Activated CD4-positive, CD25-positive, alpha-beta regulatory T cell (primary cell): Measurements from ENCODE around the gene LMAN2L.
"Not testable (repeated sequence)": the region's sequence is repeated elsewhere in the genome, so short reads cannot be mapped to it uniquely, and the experiment has no call there.

ENCODE experiments used
- DNase-seq, 4 experiments: peaks; one replicate each; lab custom pipeline; 2025; lab: John Stamatoyannopoulos, UW

LMAN2L gene

DNA sequence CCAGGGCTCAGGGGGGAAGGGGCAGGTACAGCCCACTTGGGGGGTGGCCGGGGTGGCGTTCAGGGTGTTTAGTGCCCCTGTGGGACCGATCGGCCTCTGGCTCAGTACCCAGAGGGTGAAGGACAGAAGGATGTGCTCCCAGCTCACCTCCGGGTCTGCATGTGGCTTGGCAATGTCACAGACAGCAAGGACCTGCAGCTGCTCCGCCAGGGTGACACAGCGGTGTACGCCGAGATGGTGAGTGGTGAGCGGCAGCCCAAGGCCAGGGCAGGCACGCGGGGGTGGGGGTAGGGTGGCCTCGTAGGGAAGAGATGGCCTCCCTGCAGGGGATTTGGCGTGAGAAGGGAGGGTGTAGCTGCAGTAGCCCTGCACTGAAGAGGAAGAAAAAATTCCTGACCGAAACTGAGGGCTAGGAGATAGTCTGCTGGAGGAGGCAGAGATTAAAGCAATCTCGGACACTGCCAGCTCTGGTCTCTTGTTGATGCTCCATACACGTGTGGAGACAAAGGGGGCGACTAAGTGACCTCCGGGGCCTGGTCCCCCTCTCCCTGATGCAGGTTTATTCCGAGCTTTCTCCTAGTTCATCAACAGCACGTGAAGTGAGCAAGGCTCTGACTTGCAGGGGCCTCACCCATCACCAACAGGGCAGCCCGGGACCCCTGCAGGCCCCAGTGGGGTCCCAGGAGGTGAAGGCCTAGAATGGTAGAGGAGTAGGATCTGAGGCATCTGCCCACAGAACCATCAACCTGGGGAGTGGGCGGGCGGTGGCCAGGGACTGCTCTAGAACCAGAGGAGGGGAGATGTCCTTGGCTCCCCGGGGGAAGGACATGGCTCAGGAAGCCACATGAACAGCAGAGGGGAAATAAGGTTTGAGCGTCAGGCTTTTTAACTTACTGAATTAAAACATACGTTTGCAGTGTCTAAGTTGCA is 51.9 kb downstream of the LMAN2L start:
- no peak for DNase-seq

DNA sequence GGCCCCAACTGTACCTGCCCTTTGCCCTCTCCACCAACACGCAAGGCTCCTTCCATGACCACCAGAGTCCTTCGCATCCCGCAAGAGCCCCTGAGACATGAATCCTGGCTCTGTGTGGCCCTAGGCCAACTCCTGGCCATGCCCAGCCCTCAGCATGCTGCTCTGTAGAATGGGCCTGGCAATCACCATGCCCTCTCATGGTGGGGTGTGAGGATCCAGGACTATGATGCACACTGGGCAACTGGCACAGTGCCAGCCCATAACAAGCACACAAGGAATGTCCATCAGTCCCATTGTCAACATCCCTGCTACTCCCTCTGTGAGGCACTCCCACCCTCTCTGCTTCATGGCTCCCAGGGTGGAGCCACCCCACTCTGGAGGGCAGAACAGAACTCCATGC is 52.6 kb downstream of the LMAN2L start:
- no peak for DNase-seq

DNA sequence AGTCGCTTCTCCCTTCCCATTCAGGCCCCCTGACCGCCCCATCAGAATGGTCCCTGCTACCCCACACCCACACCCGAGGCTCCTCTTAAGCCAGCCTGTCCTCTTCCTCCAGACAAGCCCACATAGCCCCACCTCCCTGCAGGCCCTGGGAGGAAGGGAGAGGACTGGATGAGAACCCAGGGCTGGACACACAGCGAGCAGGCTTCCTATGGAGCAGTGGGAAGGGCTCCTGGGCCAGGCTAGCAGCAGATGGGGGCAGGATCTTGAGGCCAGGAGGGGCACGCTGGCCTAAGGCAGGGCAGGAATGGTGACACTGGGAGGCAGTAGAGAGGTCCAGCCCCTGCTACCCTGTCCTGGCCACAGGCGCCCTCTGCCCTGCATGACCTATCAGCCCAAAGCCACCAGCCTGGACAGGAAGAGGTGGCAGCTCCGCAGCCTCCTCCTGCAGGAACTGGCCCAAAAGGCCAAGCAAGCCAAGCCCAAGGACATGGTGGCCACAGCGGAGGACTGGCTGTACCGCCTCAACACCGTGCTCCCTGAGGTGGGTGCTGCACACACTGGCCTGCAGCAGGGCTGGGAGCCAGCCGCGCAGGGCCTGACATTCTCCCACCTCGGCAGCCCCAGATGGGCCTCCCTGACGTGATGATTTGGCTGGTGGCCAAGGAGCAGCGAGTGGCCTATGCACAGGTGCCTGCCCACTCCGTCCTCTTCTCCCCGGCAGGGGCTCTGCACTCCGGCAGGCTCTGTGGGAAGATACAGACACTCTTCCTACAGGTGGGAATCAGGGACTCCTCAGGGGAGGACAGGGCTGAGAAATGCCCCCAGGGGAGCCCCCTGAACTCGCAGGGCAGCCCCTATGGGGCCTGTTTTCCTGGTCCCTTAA is 54.0 kb downstream of the LMAN2L start:
- DNase-seq, result no peak

DNA sequence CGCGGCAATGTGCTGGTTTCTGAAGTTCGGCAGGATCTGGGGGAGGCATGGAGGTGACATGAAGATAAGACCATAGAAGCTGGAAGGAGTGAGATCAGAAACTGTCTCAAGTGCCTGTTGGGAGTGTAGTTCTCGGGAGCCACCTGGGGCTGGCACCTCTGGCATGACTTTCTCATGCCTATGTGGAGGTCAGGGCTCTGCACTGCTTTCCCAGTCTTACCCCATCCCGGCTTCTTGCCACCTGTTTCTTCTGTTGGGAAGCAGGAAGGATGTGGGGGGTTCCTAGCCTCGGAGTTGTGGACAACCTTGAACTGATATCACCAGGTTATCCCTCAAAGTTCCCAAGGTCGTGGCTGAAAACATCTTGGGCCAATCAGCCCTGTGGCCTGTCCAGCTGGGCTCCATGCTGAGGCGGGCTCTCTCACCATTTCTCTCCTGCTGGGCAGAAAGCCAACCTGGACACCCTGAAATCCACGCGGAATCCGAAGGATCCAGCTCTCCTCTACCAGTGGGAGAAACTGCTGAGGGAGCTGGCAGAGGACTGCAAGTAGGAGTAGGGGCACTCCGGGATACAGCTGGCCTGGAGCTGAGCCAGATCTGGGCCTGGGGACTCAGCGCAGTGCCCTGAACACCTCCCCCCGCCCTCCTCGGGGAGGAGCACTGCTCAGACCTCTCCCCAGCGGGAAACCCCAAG is 54.8 kb downstream of the LMAN2L start:
- DNase-seq, result no peak

DNA sequence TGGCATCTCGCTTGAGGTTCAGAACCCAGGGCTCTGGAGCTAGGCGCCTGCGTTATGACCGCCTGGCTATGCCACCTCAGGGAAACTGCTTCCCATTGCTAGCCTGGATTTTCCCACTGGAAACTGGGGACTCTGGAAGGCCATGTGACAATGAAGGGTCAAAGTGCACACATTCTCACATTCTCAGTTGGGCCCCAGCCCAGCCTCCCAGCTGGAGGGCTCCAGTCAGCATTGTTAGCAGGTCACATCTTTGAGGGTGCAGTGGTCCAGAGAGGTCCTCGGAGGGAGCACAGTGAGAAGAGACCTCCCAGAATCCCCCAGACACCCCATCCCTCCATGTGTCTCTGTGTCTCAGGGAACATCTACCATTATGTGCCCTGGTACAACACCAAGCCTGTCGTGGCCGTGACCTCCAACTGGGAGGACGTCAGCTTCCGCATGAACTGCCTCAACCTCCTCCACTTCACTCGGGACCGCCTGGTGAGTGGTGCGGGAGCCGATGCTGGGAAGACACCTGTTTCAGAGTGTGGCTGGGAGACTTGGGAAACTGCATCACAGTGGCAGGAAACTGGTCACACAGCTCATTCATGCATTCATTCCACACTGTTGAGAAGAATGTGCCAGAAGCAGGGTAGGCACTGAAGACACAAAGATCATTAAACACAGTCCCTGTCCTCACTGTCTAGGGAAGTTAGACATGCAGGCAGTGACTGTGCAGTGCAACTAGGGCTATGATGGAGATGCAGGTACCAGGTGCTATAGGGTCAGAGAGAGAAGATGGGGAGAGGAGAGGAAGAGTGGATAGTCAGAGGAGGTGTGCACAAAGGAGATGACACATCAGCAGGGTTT is 55.7 kb downstream of the LMAN2L start:
- DNase-seq, result no peak

DNA sequence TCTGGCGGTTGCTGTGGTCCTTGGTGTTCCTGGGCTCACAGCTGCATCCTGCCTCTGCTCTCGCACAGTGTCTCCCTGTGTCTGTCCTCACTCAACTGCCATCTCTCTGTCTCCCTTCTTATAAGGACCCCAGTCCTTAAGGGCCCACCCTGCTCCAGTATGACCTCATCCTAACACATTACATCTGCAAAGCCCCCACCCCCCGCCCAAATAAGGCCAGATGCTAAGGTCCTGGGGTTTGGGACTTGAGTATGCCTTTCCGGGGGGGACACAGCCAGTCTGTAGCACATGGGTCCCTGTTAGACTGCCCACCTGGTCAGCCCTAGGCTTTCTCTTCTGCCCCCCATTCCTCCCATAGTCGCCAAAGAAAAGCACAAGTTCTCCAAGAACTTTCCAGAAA is 56.6 kb downstream of the LMAN2L start:
- no peak for DNase-seq

DNA sequence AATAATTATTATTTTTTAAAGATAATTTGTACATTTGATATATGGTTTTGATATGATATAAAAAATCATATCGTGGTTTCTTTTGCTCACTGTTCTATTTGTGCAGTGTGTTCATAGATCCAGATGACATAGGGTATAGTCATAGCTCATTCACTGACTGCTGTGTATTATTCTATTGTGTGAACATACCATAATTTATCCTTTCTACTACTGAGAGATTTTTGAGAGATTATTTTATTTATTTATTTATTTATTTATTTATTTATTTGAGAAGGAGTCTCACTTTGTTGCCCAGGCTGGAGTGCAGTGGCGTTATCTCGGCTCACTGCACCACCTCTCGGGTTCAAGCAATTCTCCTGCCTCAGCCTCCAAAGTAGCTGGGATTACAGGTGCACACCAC is 58.3 kb downstream of the LMAN2L start:
- DNase-seq, result no peak

DNA sequence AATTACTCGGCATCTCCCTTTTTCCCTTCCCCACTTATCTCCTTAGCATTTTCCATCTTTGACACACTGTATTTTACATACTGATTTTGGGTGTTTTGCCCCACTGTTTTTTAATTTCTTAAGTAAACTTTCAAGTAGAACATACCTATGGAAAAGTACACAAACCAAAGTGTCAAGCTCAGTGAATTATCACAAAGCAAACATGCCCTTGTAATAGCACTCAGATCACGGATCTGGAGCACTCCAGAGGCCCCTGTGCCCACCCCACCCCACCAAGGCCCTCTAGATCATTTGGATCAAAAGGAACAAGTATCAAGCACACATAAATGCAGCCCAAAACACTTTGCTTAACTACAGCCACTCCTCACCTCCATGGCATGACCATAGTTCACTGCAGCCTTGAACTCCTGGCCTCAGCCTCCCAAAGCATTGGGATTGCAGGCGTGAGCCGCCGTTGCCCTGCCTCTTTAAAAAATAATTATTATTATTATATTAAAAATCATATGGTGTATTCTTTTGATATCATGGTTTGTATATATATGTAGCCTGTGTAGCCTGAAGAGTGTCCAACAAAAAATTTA is 59.2 kb downstream of the LMAN2L start:
- no peak for DNase-seq

DNA sequence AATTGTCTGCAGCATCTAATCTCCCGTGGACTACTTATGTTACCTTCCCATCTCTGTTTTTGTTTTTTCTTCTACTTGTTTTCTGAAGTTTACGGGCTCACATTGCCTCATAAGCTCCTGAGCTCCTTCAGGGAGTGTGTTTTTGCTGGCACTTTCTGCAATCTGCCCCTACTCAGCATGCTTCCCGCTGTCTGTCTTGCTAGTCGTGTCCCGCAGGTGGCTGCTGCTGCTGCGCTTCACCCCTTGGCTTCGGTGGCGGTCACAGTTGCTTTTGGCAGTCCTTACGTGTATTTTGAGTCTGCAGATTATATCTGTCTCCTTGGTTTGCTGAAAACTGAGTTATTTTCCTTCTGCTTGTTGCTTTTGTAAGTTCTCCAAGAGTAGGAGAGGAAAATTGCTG is 60.0 kb downstream of the LMAN2L start:
- no peak for DNase-seq

DNA sequence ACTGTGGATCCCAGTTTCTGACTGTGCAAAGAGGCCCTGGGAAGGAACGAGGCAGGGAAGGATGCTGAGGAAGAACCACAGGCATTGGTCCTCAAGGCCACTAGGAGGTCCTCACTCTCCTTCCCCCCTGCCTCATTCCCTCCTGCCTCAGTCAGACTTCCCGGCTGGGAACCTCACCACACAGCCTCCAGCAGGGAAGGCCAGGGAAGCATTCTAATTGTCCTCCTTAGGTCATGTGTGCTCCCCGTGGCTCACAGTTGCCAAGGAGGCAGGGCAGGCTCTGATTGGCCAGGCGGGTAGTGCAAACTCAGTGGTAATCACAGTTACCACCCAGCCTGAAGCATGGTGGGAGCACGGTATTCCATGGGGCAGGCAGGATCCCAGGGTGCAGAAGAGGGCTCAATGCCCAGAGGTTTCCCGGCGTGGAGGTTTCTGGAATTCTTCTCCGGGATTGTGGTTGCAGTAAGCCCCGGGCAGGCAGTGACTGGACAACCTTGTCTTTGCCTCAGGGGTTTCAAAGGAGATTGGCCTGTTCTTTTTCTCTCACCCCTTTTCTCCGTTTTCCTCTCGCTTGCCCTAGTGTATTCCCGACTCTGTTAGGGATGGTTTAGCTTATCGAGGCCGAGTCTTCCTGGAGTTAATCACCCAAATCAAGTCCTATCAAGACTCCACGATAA is 70.2 kb downstream of the LMAN2L start:
- no peak for DNase-seq

DNA sequence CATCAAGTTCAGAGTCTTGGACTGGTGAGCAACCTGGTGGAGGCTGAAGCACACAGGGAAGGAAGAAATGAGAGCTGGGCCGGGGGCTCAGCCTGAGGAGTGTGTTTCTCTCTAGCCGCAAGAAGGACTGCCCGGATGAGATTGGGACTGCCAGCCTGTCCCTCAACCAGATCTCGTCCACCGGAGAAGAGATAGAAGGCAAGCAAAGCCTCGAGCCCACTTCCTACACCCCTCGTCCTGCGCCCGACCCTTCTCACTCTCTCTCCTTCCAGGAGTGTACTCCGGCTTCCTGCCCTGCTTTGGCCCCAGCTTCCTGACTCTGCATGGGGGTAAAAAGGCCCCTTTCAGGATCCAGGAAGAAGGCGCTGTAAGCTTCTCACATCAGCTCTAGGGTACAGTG is 71.1 kb downstream of the LMAN2L start:
- no peak for DNase-seq

DNA sequence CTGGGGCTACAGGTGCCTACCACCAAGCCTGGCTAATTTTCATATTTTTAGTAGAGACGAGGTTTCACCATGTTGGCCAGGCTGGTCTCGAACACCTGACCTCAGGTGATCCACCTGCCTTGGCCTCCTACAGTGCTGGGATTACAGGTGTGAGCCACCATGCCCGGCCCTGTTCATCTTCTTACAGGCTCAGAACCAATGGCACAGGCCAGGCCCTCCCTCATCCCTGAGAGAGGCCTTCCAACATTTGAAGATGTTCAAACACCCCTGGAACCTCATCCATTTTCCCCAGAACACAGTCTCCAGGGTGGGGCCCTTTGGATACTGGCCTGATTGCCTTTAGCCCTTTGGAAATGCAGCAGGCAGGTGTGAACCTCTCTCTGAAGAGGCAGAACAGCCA is 74.1 kb downstream of the LMAN2L start:
- DNase-seq, result not testable (repeated sequence)

DNA sequence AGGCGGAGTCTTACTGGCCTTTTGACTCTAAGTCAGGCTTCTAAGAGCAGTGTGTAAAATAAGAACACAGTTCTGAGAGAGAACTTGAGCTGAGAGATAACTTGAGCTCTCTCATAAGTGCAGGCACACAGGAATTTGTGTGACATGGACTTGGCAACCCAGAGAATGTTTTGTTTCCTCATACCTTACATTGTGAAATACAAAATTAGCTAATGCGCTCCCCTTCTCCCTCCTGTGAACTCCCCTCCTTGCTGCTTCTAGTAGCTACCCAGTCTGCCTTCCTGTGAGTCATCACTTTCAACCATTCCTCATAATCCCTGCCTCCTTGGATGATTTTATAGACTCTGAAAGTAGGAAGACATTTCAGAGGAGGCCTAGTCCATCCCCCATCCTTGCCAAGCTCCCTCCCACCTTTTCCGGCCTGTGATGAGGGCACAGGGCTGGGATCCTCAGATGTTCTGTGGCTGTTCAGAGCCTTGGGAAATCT is 74.7 kb downstream of the LMAN2L start:
- DNase-seq, result no peak

DNA sequence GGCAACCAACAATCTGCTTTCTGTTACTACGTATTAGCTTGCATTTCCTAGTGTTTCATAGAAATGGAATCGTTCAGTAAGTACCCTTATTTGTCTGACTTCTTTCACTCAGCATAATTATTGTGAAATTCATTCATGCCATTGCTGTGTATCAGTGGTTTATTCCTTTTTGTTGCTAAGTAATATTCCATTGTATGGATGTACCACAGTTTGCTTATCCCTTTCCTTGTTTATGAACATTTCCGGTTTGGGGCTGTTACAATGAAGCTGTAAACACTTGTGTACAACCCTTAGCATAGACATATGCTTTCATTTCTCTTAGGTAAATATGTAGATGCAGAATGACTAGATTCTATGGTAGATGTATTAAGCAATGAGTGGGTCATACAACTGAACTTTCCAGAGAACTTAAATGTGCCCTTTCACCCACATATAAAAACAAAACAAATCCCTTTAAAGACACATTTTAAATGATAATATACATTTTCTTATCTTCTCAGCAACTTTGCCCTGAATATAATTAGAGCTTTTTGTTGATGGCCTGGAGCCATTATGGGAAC is 75.4 kb downstream of the LMAN2L start:
- DNase-seq, result no peak

DNA sequence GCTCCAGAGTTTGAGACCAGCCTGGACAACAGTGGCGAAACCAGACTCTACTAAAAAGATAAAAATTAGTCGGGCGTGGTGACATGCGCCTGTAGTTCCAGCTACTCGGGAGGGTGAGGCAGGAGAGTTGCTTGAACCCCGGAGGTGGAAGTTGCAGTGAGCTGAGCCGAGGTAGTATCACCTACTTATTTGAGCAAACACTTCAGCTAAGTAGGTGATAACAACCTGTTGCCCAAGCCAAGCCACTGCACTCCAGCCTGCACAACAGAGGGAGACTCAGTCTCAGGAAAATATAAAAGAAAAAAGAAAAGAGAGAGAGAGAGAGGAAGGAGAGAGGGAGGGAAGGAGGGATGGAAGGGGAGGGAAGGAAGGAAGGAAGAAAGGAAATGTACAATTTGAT is 76.0 kb downstream of the LMAN2L start:
- no peak for DNase-seq

DNA sequence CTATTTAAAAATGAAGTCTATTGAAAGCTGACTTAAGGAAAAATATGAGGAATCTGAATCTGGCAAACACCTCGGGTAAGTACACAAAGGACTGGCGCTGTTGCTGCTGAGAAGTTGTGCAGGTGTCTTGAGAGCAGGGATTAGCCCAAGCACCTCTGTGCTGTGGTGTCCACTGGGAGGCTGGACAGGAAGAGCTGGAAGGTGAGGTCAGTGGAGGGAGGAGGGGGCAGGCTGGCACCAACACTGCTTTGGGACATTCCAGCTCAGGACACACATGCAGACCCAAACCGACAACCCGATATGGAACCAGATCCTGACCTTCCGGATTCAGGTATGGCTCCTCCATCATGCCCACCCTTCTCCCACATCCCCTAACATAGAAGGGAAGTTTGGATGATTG is 76.7 kb downstream of the LMAN2L start:
- DNase-seq, result no peak

DNA sequence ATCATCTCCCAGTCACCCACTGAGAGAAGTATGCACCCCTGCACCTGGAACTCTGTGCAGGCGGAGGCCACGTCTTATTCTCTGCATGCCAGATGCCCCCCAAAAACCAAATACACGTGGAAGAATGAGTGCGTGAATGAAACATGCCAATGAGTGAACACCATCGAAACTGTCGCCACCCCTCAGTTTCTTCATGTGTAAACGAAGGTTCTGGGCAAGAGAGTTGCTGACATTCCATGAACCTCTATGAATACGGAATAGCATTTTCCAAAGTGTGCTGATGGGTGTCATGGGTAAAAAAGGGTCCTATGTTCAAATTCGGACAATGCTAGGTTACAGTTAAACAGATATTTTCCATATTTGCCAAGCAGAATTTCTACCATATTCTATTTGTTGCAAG is 77.5 kb downstream of the LMAN2L start:
- no peak for DNase-seq

DNA sequence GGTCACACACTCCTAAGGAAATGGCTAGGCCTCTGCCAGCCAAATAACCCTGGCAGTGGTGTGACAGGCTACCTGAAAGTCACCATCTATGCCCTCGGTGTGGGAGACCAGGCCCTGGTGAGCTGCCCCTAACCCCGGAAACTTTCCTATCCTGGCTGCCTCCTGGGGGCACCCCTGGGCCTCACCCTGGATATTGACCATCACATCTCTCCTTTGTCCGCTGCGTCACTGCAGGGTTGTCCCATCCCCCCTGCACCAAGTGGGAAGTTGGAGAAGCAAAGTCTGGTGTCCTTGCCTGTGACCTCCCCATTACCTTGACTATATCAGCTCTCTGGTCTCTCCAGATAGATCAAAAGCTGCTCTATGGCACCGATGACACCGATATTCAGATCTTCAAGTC is 78.5 kb downstream of the LMAN2L start:
- DNase-seq, result no peak

DNA sequence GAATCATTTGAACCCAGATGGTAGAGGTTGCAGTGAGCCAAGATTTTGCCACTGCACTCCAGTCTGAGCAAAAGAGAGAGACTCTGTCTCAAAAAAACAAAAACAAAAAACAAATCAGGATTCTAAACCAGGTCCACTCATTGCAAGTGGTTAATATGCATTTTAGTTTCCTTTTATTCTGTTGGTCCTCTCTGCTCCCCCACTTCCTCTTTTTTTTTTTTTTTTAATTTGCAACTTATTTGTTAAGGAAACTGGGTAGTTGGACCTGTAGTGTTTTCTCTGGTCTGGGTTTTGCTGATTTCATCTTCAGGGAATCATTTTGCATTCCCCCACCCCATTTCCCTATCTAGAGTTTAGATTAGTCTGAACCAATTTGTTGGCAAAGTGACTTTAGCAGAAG is 83.3 kb downstream of the LMAN2L start:
- DNase-seq, result no peak
